ENCODE measurements around the gene EPAS1. TPM values are rescaled to one million over a fixed set of nuclear protein-coding genes. Genes with fewer than 3 reads are reported as not detected.

The EPAS1 gene
- polyA plus RNA-seq, 2 donors = 24.7 to 47.4 TPM

DNA sequence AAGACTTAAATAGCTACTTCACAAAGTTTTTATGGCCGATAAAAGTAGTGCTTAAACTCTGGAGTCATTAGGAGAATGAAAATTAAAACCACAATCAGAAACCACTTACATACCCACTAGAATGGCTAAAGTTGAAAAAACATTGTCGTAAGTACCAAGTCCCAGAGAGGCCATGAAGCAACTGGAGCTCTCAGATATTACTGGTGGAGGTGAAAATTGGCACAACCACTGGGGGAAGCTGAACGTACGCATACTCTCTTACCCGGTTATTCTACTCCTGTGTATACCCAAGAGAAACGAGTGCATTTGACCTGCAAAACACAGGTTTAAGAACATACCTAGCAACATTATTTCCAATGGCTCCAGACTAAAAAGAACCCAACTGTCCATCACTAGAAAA is 105.7 kb downstream of the EPAS1 start:
- H3K27ac ChIP-seq (ENCODE audit: low read depth in 2 of 2, low read length in 1 of 2) = no peak overlapping the region
- H3K4me1 ChIP-seq (ENCODE audit: control insufficient read depth in 2 of 2, insufficient read depth in 2 of 2, low read length in 1 of 2) = peaks cover 0 to 6% of the 10 kb centered on the region in 2 donors
- no peaks in the 10 kb centered on the region for H3K27me3 ChIP-seq (ENCODE audit: control insufficient read depth in 1 of 2, insufficient read depth in 2 of 2, low read length in 2 of 2)
- no peak overlapping the region for H3K4me3 ChIP-seq (ENCODE audit: low read depth in 1 of 2, low read length in 2 of 2)
- no peaks in the 10 kb centered on the region for H3K36me3 ChIP-seq (ENCODE audit: control insufficient read depth in 2 of 2, insufficient read depth in 2 of 2, low read length in 1 of 2)
- 93 to 94% methylated on average over 6 of the region's 6 CpGs for WGBS, 2 donors
- no peaks in the 10 kb centered on the region for H3K9me3 ChIP-seq (ENCODE audit: control insufficient read depth in 2 of 2, insufficient read depth in 1 of 2, low read depth in 1 of 2, low read length in 1 of 2)

DNA sequence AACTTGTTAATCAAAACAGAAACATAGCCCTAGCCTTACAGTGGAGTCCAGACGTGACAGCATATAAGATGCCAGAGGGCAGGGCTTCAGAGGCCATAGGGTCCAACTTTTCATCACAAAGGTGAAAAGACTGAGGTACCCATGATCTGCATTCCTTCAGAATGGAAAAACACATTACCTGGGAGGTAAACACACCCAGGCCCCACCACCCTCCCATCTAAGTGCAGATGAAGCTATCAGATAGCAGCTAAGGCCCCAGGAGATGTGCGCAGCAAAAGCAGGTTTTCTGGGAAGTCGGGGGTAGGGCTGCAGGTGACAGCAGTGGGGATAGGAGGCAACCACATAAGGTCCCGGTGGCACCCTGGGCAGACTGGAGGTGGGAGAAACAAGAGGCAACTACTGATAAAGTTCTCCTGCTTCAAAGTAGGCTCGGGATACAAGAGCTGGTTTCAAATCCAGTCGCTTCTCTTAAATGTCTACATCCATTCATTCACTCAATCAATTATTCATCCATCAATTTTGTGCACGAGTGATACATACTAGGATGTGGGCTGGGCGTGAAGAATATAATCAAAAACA is 107.1 kb downstream of the EPAS1 start:
- WGBS, 2 donors = 91 to 93% methylated on average over 8 of the region's 8 CpGs
- Histone ChIP-seq H3K36me3 (ENCODE audit: control insufficient read depth in 2 of 2, insufficient read depth in 2 of 2, low read length in 1 of 2) (no peaks in the 10 kb centered on the region), H3K9me3 (ENCODE audit: control insufficient read depth in 2 of 2, insufficient read depth in 1 of 2, low read depth in 1 of 2, low read length in 1 of 2) (no peaks in the 10 kb centered on the region), H3K4me3 (ENCODE audit: low read depth in 1 of 2, low read length in 2 of 2) (no peak overlapping the region), H3K27ac (ENCODE audit: low read depth in 2 of 2, low read length in 1 of 2) (no peak overlapping the region), H3K27me3 (ENCODE audit: control insufficient read depth in 1 of 2, insufficient read depth in 2 of 2, low read length in 2 of 2) (no peaks in the 10 kb centered on the region), H3K4me1 (ENCODE audit: control insufficient read depth in 2 of 2, insufficient read depth in 2 of 2, low read length in 1 of 2) (peaks cover 0 to 15% of the 10 kb centered on the region in 2 donors)

DNA sequence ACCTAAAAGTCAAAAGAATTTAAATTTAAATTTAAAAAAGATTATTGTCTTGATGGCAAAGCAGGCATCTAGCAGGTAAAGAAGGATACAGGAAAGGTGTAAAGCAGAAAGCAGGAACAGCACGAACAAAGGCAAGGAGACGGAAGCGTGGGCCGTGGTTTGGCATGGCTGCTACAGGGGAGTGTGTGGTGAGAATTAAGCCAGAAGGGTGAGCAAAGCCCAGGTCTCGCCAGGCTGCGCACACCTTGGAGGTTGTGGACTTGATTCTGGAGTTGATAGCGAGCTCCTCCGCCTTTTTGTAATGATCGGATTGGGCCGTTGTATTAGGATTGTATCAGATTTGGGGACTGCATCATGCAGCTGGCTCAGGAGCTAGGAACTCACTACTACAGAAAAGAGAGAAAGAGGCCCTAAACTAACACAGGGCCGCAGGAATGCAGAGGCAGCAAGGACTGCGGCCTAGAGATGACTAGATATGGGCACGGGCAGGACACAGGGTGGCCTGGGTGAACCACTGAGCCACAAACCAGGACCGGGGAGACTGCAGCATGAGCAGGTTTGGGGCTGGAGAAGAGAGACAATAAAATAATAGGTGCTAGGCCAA is 110.7 kb downstream of the EPAS1 start:
- WGBS, 2 donors = 93 to 94% methylated on average over 14 of the region's 14 CpGs
- no peaks in the 10 kb centered on the region for H3K36me3 ChIP-seq (ENCODE audit: control insufficient read depth in 2 of 2, insufficient read depth in 2 of 2, low read length in 1 of 2)
- no peak overlapping the region for H3K4me3 ChIP-seq (ENCODE audit: low read depth in 1 of 2, low read length in 2 of 2)
- no peaks in the 10 kb centered on the region for H3K27me3 ChIP-seq (ENCODE audit: control insufficient read depth in 1 of 2, insufficient read depth in 2 of 2, low read length in 2 of 2)
- H3K9me3 ChIP-seq (ENCODE audit: control insufficient read depth in 2 of 2, insufficient read depth in 1 of 2, low read depth in 1 of 2, low read length in 1 of 2) = no peaks in the 10 kb centered on the region
- H3K27ac ChIP-seq (ENCODE audit: low read depth in 2 of 2, low read length in 1 of 2) = peak overlapping the region in 1 of 2 donors; percentile 78
- peaks cover 0 to 23% of the 10 kb centered on the region in 2 donors for H3K4me1 ChIP-seq (ENCODE audit: control insufficient read depth in 2 of 2, insufficient read depth in 2 of 2, low read length in 1 of 2)

DNA sequence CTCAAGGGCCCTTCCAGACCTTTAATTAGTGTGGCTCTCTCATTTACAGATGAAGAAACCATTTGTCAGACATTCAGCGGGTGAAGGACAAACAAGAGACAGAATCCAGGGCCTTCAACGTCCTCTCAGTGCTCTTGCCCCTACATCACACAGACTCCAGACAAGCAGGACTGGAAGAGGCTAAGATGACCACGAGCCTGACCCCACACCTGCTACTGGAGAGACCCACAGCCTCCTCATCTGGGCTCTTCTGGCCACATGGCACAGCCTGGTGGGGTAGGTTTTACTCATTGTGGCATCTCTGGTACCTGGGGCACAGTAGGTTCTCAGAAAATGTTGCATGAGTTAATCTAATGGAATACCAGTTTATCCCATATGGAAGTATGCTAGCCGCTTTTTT is 112.5 kb downstream of the EPAS1 start:
- peaks cover 0 to 27% of the 10 kb centered on the region in 2 donors for H3K4me1 ChIP-seq (ENCODE audit: control insufficient read depth in 2 of 2, insufficient read depth in 2 of 2, low read length in 1 of 2)
- 62 to 76% methylated on average over 4 of the region's 4 CpGs for WGBS, 2 donors
- H3K9me3 ChIP-seq (ENCODE audit: control insufficient read depth in 2 of 2, insufficient read depth in 1 of 2, low read depth in 1 of 2, low read length in 1 of 2) = no peaks in the 10 kb centered on the region
- H3K4me3 ChIP-seq (ENCODE audit: low read depth in 1 of 2, low read length in 2 of 2) = no peak overlapping the region
- no peaks in the 10 kb centered on the region for H3K27me3 ChIP-seq (ENCODE audit: control insufficient read depth in 1 of 2, insufficient read depth in 2 of 2, low read length in 2 of 2)
- H3K27ac ChIP-seq (ENCODE audit: low read depth in 2 of 2, low read length in 1 of 2) = peak overlapping the region; percentile 78 to 92
- no peaks in the 10 kb centered on the region for H3K36me3 ChIP-seq (ENCODE audit: control insufficient read depth in 2 of 2, insufficient read depth in 2 of 2, low read length in 1 of 2)

DNA sequence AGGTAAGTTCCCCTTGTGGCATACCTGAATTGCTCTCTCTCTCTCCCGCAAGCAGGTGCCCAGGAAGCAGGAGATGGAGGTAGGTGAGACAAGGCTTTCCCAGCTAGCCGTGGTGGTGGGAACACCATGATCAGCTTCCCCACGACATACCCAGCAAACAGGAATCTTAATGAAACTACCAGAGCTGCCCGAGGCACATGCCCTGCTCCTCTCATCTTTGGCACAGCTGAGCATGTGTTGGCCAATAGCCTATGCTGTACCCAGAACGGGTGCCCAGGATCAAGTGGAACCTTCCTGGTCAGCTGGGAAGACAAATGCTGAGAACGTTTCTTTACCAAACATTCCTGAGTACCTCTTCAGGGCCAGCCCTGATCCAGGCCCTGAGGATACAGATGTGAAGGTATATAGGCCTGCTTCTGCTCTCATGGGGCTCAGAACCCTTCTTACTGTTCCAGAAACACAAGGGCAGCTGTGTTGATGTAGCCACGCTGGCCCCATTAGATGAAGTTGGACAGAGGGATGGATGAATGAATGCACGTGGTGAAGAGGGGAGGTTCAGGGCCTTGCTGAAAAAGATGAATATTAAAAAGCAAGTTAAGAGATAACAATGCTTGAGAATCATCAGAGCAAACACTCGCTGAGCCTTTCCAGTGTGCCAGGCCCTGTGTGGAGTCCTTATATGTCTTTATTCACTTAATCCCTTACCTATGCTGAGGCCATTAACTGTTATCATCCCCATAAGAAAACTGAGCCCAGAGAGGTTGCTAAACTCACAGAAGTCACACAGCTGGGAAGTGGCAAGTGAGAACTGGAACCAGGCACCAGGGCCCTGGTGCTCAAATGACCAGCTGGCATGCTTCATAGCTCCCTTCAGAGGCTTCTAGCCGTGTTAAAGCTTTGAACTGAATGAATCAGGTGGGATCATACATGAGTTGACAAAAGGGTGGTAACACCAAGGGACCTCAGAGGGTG is 113.4 kb downstream of the EPAS1 start:
- peaks cover 0 to 27% of the 10 kb centered on the region in 2 donors for H3K4me1 ChIP-seq (ENCODE audit: control insufficient read depth in 2 of 2, insufficient read depth in 2 of 2, low read length in 1 of 2)
- H3K27ac ChIP-seq (ENCODE audit: low read depth in 2 of 2, low read length in 1 of 2) = peak overlapping the region; percentile 31 to 79
- H3K4me3 ChIP-seq (ENCODE audit: low read depth in 1 of 2, low read length in 2 of 2) = no peak overlapping the region
- no peaks in the 10 kb centered on the region for H3K27me3 ChIP-seq (ENCODE audit: control insufficient read depth in 1 of 2, insufficient read depth in 2 of 2, low read length in 2 of 2)
- no peaks in the 10 kb centered on the region for H3K36me3 ChIP-seq (ENCODE audit: control insufficient read depth in 2 of 2, insufficient read depth in 2 of 2, low read length in 1 of 2)
- 62 to 69% methylated on average over 10 of the region's 10 CpGs for WGBS, 2 donors
- H3K9me3 ChIP-seq (ENCODE audit: control insufficient read depth in 2 of 2, insufficient read depth in 1 of 2, low read depth in 1 of 2, low read length in 1 of 2) = no peaks in the 10 kb centered on the region

DNA sequence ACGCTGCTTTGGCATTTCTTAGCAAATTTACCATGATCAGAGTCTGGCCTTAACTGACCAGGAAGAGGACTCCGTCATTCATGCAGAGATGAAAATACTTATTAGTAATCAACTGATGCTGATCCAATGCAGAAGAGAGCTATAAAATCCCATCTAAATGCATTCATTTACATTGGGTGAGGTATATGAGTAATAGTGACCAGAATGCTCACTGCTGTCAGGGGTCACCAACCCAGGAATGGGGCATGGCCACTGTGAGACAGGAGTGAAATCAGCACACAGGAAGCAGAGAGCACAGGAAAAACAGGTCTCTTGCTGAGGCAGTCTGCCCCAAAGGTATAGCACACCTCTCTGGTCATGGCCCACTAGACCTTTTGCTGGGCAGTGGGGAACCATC is 114.0 kb downstream of the EPAS1 start:
- WGBS, 2 donors = 80 to 93% methylated on average over 2 of the region's 2 CpGs
- Histone ChIP-seq H3K4me1 (ENCODE audit: control insufficient read depth in 2 of 2, insufficient read depth in 2 of 2, low read length in 1 of 2) (peaks cover 0 to 27% of the 10 kb centered on the region in 2 donors), H3K27me3 (ENCODE audit: control insufficient read depth in 1 of 2, insufficient read depth in 2 of 2, low read length in 2 of 2) (no peaks in the 10 kb centered on the region), H3K27ac (ENCODE audit: low read depth in 2 of 2, low read length in 1 of 2) (peak overlapping the region; percentile 31 to 79), H3K4me3 (ENCODE audit: low read depth in 1 of 2, low read length in 2 of 2) (no peak overlapping the region), H3K36me3 (ENCODE audit: control insufficient read depth in 2 of 2, insufficient read depth in 2 of 2, low read length in 1 of 2) (no peaks in the 10 kb centered on the region), H3K9me3 (ENCODE audit: control insufficient read depth in 2 of 2, insufficient read depth in 1 of 2, low read depth in 1 of 2, low read length in 1 of 2) (no peaks in the 10 kb centered on the region)

DNA sequence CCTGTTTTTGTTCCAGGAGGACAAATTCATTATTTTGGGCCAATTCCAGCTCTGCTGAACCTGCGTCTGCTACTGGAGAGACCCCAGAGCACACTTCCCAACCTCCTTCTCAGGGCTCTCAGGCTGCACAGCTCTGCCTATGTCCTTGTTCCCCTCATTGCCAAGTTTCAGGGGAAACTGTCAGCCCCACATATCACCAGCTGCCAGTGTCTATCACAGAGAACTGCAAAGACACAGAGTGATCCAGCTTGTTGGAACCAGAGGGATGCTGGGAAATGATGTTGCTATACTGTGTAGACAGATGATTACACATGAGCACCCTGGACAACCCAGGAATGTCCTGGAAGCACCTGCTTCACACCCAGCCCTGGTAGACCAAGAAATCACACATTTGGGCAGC is 114.8 kb downstream of the EPAS1 start:
- Histone ChIP-seq H3K4me1 (ENCODE audit: control insufficient read depth in 2 of 2, insufficient read depth in 2 of 2, low read length in 1 of 2) (peaks cover 0 to 24% of the 10 kb centered on the region in 2 donors), H3K27ac (ENCODE audit: low read depth in 2 of 2, low read length in 1 of 2) (peak overlapping the region; percentile 50 to 63), H3K36me3 (ENCODE audit: control insufficient read depth in 2 of 2, insufficient read depth in 2 of 2, low read length in 1 of 2) (no peaks in the 10 kb centered on the region), H3K27me3 (ENCODE audit: control insufficient read depth in 1 of 2, insufficient read depth in 2 of 2, low read length in 2 of 2) (no peaks in the 10 kb centered on the region), H3K4me3 (ENCODE audit: low read depth in 1 of 2, low read length in 2 of 2) (no peak overlapping the region), H3K9me3 (ENCODE audit: control insufficient read depth in 2 of 2, insufficient read depth in 1 of 2, low read depth in 1 of 2, low read length in 1 of 2) (no peaks in the 10 kb centered on the region)
- 87 to 96% methylated on average over 1 of the region's 1 CpG for WGBS, 2 donors

DNA sequence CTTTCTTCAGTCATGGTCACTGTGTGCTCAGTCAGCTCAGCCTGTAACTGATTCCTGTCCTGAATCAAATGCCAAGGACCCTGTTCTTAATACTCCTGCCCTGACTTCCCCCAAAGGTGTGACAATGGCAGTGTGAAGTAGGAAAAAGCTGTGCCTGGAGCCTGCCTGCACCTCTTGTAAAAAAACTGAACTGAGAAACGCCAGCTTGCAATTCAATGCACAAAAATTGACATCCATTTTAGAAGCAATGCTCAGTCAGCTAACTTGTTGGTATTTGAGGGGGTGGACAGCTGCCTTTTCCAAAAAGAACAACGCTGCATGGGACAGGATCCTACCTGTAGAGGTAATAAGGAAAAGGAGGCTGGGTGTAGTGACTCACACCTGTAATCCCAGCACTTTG is 115.9 kb downstream of the EPAS1 start:
- H3K4me3 ChIP-seq (ENCODE audit: low read depth in 1 of 2, low read length in 2 of 2) = peak overlapping the region in 1 of 2 donors; percentile 26
- H3K27ac ChIP-seq (ENCODE audit: low read depth in 2 of 2, low read length in 1 of 2) = peak overlapping the region in 1 of 2 donors; percentile 10
- peaks cover 0 to 18% of the 10 kb centered on the region in 2 donors for H3K4me1 ChIP-seq (ENCODE audit: control insufficient read depth in 2 of 2, insufficient read depth in 2 of 2, low read length in 1 of 2)
- 58 to 61% methylated on average over 2 of the region's 2 CpGs for WGBS, 2 donors
- H3K27me3 ChIP-seq (ENCODE audit: control insufficient read depth in 1 of 2, insufficient read depth in 2 of 2, low read length in 2 of 2) = no peaks in the 10 kb centered on the region
- no peaks in the 10 kb centered on the region for H3K36me3 ChIP-seq (ENCODE audit: control insufficient read depth in 2 of 2, insufficient read depth in 2 of 2, low read length in 1 of 2)
- H3K9me3 ChIP-seq (ENCODE audit: control insufficient read depth in 2 of 2, insufficient read depth in 1 of 2, low read depth in 1 of 2, low read length in 1 of 2) = no peaks in the 10 kb centered on the region

DNA sequence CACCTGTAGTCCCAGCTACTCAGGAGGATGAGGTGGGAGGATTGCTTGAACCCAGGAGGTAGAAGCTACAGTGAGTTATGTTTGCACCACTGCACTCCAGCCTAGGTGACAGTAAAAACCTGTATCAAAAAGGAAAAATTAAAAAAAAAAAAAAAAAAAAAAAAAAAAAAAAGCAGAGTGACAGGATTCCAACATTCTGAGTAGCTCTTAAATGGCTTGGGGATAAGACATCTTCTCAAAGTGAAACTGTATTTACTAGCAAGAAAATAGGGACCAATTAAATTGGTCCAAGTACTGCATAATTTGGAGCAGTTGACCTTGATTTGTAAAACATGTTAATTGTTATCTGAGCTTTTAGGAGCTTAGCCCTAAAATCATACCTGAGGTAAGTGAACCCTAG is 116.4 kb downstream of the EPAS1 start:
- peak overlapping the region in 1 of 2 donors; percentile 10 for H3K4me3 ChIP-seq (ENCODE audit: low read depth in 1 of 2, low read length in 2 of 2)
- no peaks in the 10 kb centered on the region for H3K36me3 ChIP-seq (ENCODE audit: control insufficient read depth in 2 of 2, insufficient read depth in 2 of 2, low read length in 1 of 2)
- H3K27me3 ChIP-seq (ENCODE audit: control insufficient read depth in 1 of 2, insufficient read depth in 2 of 2, low read length in 2 of 2) = no peaks in the 10 kb centered on the region
- peaks cover 0 to 14% of the 10 kb centered on the region in 2 donors for H3K4me1 ChIP-seq (ENCODE audit: control insufficient read depth in 2 of 2, insufficient read depth in 2 of 2, low read length in 1 of 2)
- H3K27ac ChIP-seq (ENCODE audit: low read depth in 2 of 2, low read length in 1 of 2) = peak overlapping the region in 1 of 2 donors; percentile 10
- H3K9me3 ChIP-seq (ENCODE audit: control insufficient read depth in 2 of 2, insufficient read depth in 1 of 2, low read depth in 1 of 2, low read length in 1 of 2) = no peaks in the 10 kb centered on the region

Data from esophagus (tissue), 2 donors.